DND-41 (cell line): ENCODE results near the gene AHCY.

Experiments
- CTCF ChIP-seq: IDR thresholded peaks from 2 replicates; pipeline ENCODE4 v1.5.1; 2012; ENCODE audit warnings: borderline replicate concordance, low read length, moderate library complexity, mild to moderate bottlenecking; ENCODE audit not compliant: poor library complexity, severe bottlenecking; ENCODE audit errors: extremely low read depth
- EZH2 ChIP-seq: IDR thresholded peaks from 3 replicates; pipeline ENCODE4 v1.6.1; 2012; ENCODE audit warnings: borderline replicate concordance, low read depth, mild to moderate bottlenecking, moderate library complexity, low read length, inconsistent platforms; ENCODE audit not compliant: severe bottlenecking

DNA sequence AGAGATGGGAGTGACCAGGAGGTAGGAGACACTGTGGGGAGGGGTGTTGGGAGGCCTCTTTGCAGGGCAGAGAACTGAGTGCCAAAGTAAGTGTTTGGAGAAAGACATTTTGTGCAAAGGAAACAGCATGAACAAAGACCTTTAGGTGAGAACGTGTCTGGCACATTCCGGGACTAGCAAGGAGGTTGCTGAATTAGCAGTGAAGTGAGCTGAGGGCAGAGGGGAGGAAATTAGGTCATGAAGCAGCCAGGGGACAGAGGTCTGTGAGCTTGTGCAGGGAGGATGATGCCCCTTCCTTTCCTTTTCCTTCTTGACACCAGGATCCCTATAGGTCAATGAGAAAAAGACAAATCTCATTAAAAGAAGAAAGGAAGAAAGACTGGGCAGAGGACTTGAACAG, 21.4 kb upstream of the AHCY start:
- TF ChIP-seq CTCF, result no peak
- TF ChIP-seq EZH2, result no peak
